HepG2 (cell line): ENCODE data around the gene ANKRD55. TPM values are rescaled to one million over a fixed set of nuclear protein-coding genes. Genes with fewer than 3 reads are reported as not detected.

Experiments
- ATAC-seq: fragments of 200-7000 bp; cut with Tn5 transposase; 3 replicates; pipeline ENCODE4 v1.9.1; 2020; ENCODE audit warnings: mild to moderate bottlenecking, moderate library complexity
- BruUV-seq: library from RNA; stranded (reverse); fragments of 400-500 nt; replicated peaks from 2 replicates; lab custom pipeline; 2021; lab: Mats Ljungman, UMichigan
- CTCF ChIA-PET: fragments of 300-600 bp; formaldehyde crosslinking; extraction: SDS; loops from one replicate; lab custom pipeline; 2021; ENCODE audit warnings: low total read pairs, inconsistent platforms, low intra/inter-chr PET ratio; lab: Yijun Ruan, JAX
- POLR2A ChIA-PET: fragments of 350-600 bp; sonication (Branson Sonifier 250); formaldehyde crosslinking; loops from one replicate; lab custom pipeline; 2020; ENCODE audit warnings: antibody characterized with exemption, inconsistent platforms; lab: Yijun Ruan, JAX
- DNase-seq: peaks from one replicate; pipeline ENCODE4 v3.0.0-alpha.2; 2015; ENCODE audit warnings: low spot score
- FAIRE-seq: peaks from 3 replicates; lab custom pipeline; 2011; peaks lifted over from hg19 to GRCh38; lab: Jason Lieb, UNC
- H2AFZ ChIP-seq: one replicate; pipeline ENCODE4 v1.6.1; 2011; ENCODE audit warnings: low read length, inconsistent platforms
- H3K27ac ChIP-seq: fragments of 300-600 bp; 3 replicates; pipeline ENCODE4 v1.8.0; 2011; ENCODE audit warnings: mixed run types, mild to moderate bottlenecking, mixed read lengths, low read length, inconsistent platforms; ENCODE audit not compliant: insufficient read depth; ENCODE audit errors: extremely low read length
- H3K27me3 ChIP-seq, 2 experiments: fragments of 200-600 bp in 1 of 2; 2 replicates in 1 of 2; 3 replicates in 1 of 2; pipeline versions ENCODE4 v1.6.0 to v1.8.0; 2011; ENCODE audit warnings: low read length in 2 of 2, mild to moderate bottlenecking in 2 of 2, moderate library complexity in 2 of 2, inconsistent platforms in 1 of 2; ENCODE audit not compliant: insufficient read depth in 2 of 2, control insufficient read depth in 1 of 2
- H3K36me3 ChIP-seq, 2 experiments: fragments of 200-600 bp in 1 of 2; replicated peaks in 1 of 2; 2 replicates in 1 of 2; 3 replicates in 1 of 2; pipeline versions ENCODE4 v1.5.1 to v1.8.0; 2011; ENCODE audit warnings: low read length in 2 of 2, inconsistent platforms in 1 of 2; ENCODE audit not compliant: insufficient read depth in 2 of 2, control insufficient read depth in 1 of 2
- H3K4me1 ChIP-seq: 2 replicates; pipeline ENCODE4 v1.5.1; 2012; ENCODE audit warnings: low read length, inconsistent platforms; ENCODE audit not compliant: insufficient read depth
- H3K4me2 ChIP-seq: 2 replicates; pipeline ENCODE4 v1.6.0; 2011; ENCODE audit warnings: low read depth, low read length, inconsistent platforms
- H3K4me3 ChIP-seq, 3 experiments: fragments of 200-600 bp in 1 of 3; sonication (generic), shearing (Covaris generic) in 1 of 3; replicated peaks in 1 of 3; 2 replicates each; pipeline ENCODE4 v1.5.1; 2011 to 2016; ENCODE audit warnings: low read length in 3 of 3, inconsistent platforms in 2 of 3, low read depth in 2 of 3, mild to moderate bottlenecking in 2 of 3, control low read depth in 1 of 3, mixed read lengths in 1 of 3; ENCODE audit not compliant: insufficient read depth in 1 of 3
- H3K79me2 ChIP-seq: one replicate; pipeline ENCODE4 v1.6.1; 2011; ENCODE audit warnings: low read length, inconsistent platforms; ENCODE audit not compliant: insufficient read depth
- H3K9ac ChIP-seq: 2 replicates; pipeline ENCODE4 v1.6.0; 2011; ENCODE audit warnings: mild to moderate bottlenecking, low read depth, low read length, inconsistent platforms; ENCODE audit not compliant: insufficient read depth
- H3K9me3 ChIP-seq: 2 replicates; pipeline ENCODE4 v1.5.1; 2012; ENCODE audit warnings: mild to moderate bottlenecking, low read length
- H4K20me1 ChIP-seq: 2 replicates; pipeline ENCODE4 v1.6.0; 2011; ENCODE audit warnings: inconsistent platforms, mild to moderate bottlenecking, low read length, moderate library complexity; ENCODE audit not compliant: insufficient read depth
- DPF2 ChIP-seq: sonication (generic); formaldehyde crosslinking; IDR thresholded peaks from 2 replicates; pipeline ENCODE4 v1.4.0; 2020; ENCODE audit warnings: mild to moderate bottlenecking, low read depth, missing genetic modification reagents, borderline replicate concordance
- FOXK1 ChIP-seq: sonication (generic); formaldehyde crosslinking; IDR thresholded peaks from 2 replicates; pipeline ENCODE4 v1.4.0; 2020; ENCODE audit warnings: low read depth, missing genetic modification reagents, borderline replicate concordance
- HOXA5 ChIP-seq: sonication (generic); formaldehyde crosslinking; IDR thresholded peaks from 2 replicates; pipeline ENCODE4 v1.4.0; 2020; ENCODE audit warnings: missing genetic modification reagents
- MIER2 ChIP-seq: IDR thresholded peaks from 2 replicates; pipeline ENCODE4 v1.6.1; 2016; ENCODE audit warnings: missing biosample characterization, missing genetic modification reagents
- MTF1 ChIP-seq: sonication (generic); formaldehyde crosslinking; IDR thresholded peaks from 2 replicates; pipeline ENCODE4 v1.5.0; 2020; ENCODE audit warnings: missing genetic modification reagents
- MTF2 ChIP-seq: sonication (generic); formaldehyde crosslinking; IDR thresholded peaks from 2 replicates; pipeline ENCODE4 v1.5.0; 2020; ENCODE audit warnings: missing genetic modification reagents, borderline replicate concordance
- PLSCR1 ChIP-seq: sonication (generic); formaldehyde crosslinking; IDR thresholded peaks from 2 replicates; pipeline ENCODE4 v1.5.0; 2020; ENCODE audit warnings: missing genetic modification reagents, mild to moderate bottlenecking, borderline replicate concordance
- TERF1 ChIP-seq: sonication (generic); formaldehyde crosslinking; IDR thresholded peaks from 2 replicates; pipeline ENCODE4 v1.8.0; 2022; ENCODE audit warnings: mild to moderate bottlenecking, missing genetic modification reagents, moderate library complexity
- TRAFD1 ChIP-seq: sonication (generic); formaldehyde crosslinking; IDR thresholded peaks from 2 replicates; pipeline ENCODE4 v1.5.1; 2020; ENCODE audit warnings: missing genetic modification reagents, mild to moderate bottlenecking, borderline replicate concordance
- ZBTB1 ChIP-seq: sonication (generic); formaldehyde crosslinking; IDR thresholded peaks from 2 replicates; pipeline ENCODE4 v1.4.0; 2020; ENCODE audit warnings: missing genetic modification reagents, borderline replicate concordance
- ZFP36L1 ChIP-seq: sonication (generic); formaldehyde crosslinking; IDR thresholded peaks from 2 replicates; pipeline ENCODE4 v1.8.0; 2022; ENCODE audit warnings: mild to moderate bottlenecking, missing genetic modification reagents, moderate library complexity
- ZFYVE20 ChIP-seq: sonication (generic); formaldehyde crosslinking; IDR thresholded peaks from 2 replicates; pipeline ENCODE4 v1.8.0; 2023; ENCODE audit warnings: low read depth, mild to moderate bottlenecking, moderate library complexity, missing genetic modification reagents, borderline replicate concordance
- ZNF362 ChIP-seq: sonication (generic); formaldehyde crosslinking; IDR thresholded peaks from 2 replicates; pipeline ENCODE4 v1.4.0; 2020; ENCODE audit warnings: missing genetic modification reagents, mild to moderate bottlenecking, borderline replicate concordance
- ZNF484 ChIP-seq: sonication (generic); formaldehyde crosslinking; IDR thresholded peaks from 2 replicates; pipeline ENCODE4 v1.5.1; 2020; ENCODE audit warnings: mild to moderate bottlenecking, low read depth, missing genetic modification reagents, borderline replicate concordance
- ZNF614 ChIP-seq: IDR thresholded peaks from 2 replicates; pipeline ENCODE4 v1.6.1; 2018; ENCODE audit warnings: missing biosample characterization, missing genetic modification reagents, inconsistent platforms, borderline replicate concordance
- ZNF687 ChIP-seq: sonication (generic); formaldehyde crosslinking; IDR thresholded peaks from 2 replicates; pipeline ENCODE4 v1.5.1; 2020; ENCODE audit warnings: mild to moderate bottlenecking, missing genetic modification reagents, moderate library complexity
- WGBS: methylation state at CpG from one replicate; pipeline ENCODE4 v1.1.6; 2017; ENCODE audit warnings: low lambda C conversion rate; 5-methylcytosine and 5-hydroxymethylcytosine counted together
- in situ Hi-C: cut with HindIII; loops from 2 replicates; pipeline ENCODE4 v1.10.0; 2017; ENCODE audit warnings: low pct_unique_long_range_greater_than_20kb; ENCODE audit not compliant: extremely low pct_ligation_motif_present
- intact Hi-C: fragments of 100-400 bp; cut with micrococcal nuclease; formaldehyde crosslinking; loops from one replicate; pipeline ENCODE4 v1.10.0; 2022; ENCODE audit not compliant: unreplicated experiment
- polyA plus RNA-seq, 8 experiments: library from polyadenylated mRNA; depleted of rRNA in 3 of 8; stranded (reverse) in 7 of 8; unstranded in 1 of 8; fragments of >200 nt; fragmentation: Illumina TruSeq in 4 of 8; extraction: Trizol in 4 of 8; gene quantifications; 2 replicates each; pipeline versions ENCODE4 v1.2.1 to v1.2.3, GENCODE V29; 2011 to 2016; ENCODE audit warnings: low read depth in 4 of 8, missing spikeins in 1 of 8, mixed read lengths in 1 of 8; ENCODE audit not compliant: insufficient read depth in 1 of 8
- total RNA-seq, 5 experiments: library from RNA; depleted of rRNA; stranded (reverse); fragments of >200 nt; fragmentation: Illumina TruSeq; extraction: Trizol; gene quantifications; 2 replicates each; pipeline ENCODE4 v1.2.3, GENCODE V29; 2016; ENCODE audit warnings: low read depth in 1 of 5

Gene ANKRD55
- total and polyA plus RNA-seq, 2 of the 13 experiments (the other 11 are each of a cell fraction or from before 2014, with no cell fraction given): 0.11 to 0.28 TPM

- H3K9me3 ChIP-seq: peaks cover 13% of the 10 kb centered on the region
- peaks cover 84% of the 10 kb centered on the region for H3K4me1 ChIP-seq
- POLR2A ChIA-PET: no interaction called here
- DNase-seq (no peak), ATAC-seq (no peak), FAIRE-seq (no peak)
- intact Hi-C loops: loop anchor here (5.0 kb wide), 1 partner anchor 65 kb away; no protein-coding TSS in a partner anchor
- H3K4me2 ChIP-seq: no peak overlapping the region
- TF ChIP-seq ZNF484 (CRISPR knock-in tag): no peak
- TF ChIP-seq ZFP36L1 (CRISPR knock-in tag): no peak
- no peak for TF ChIP-seq ZNF362 (CRISPR knock-in tag)
- TF ChIP-seq ZFYVE20 (CRISPR knock-in tag): no peak
- TF ChIP-seq PLSCR1 (CRISPR knock-in tag): no peak
- no peak for TF ChIP-seq TRAFD1 (CRISPR knock-in tag)
- no peak for TF ChIP-seq ZNF687
- TF ChIP-seq DPF2: no peak
- no peak for TF ChIP-seq MTF1 (CRISPR knock-in tag)
- no peak for TF ChIP-seq ZBTB1 (CRISPR knock-in tag)
- no peak for TF ChIP-seq FOXK1 (CRISPR knock-in tag)
- TF ChIP-seq HOXA5 (CRISPR knock-in tag): no peak
- no peak for TF ChIP-seq MTF2 (CRISPR knock-in tag)
- TF ChIP-seq TERF1: no peak
- TF ChIP-seq MIER2 (CRISPR knock-in tag): no peak
- no peak for TF ChIP-seq ZNF614 (CRISPR knock-in tag)
- no peak overlapping the region for H3K9ac ChIP-seq
- H4K20me1 ChIP-seq: no peaks in the 10 kb centered on the region
- no peaks in the 10 kb centered on the region for H3K79me2 ChIP-seq
- no peaks in the 10 kb centered on the region for H3K27me3 ChIP-seq
- no peak overlapping the region for H3K27ac ChIP-seq
- in situ Hi-C loops: no loop called here
- 76% methylated on average over 2 of the region's 2 CpGs for WGBS
- BruUV-seq: no TSS peak
- CTCF ChIA-PET: no interaction called here
- no peak overlapping the region for H2AFZ ChIP-seq
- no peaks in the 10 kb centered on the region for H3K36me3 ChIP-seq
- H3K4me3 ChIP-seq: no peak overlapping the region
Observed at GRCh38 chr5:56056875-56057274, 176.3 kb downstream of the ANKRD55 start.
